Glutamatergic neuron (in vitro differentiated cells): ENCODE results near the gene NKAPL. TPM values are rescaled to one million over a fixed set of nuclear protein-coding genes. Genes with fewer than 3 reads are reported as not detected.
"Not testable (repeated sequence)": the region's sequence is repeated elsewhere in the genome, so short reads cannot be mapped to it uniquely, and the experiment has no call there.

ENCODE experiments used
- DNase-seq: peaks from one replicate; pipeline ENCODE4 v3.0.0; 2022
- H3K27ac Mint-ChIP-seq: one replicate; pipeline ENCODE4 v1.8.0; 2020; ENCODE audit warnings: mild to moderate bottlenecking, mixed read lengths, inconsistent platforms; ENCODE audit not compliant: unreplicated experiment
- H3K27me3 Mint-ChIP-seq: one replicate; pipeline ENCODE4 v1.8.0; 2020; ENCODE audit warnings: mild to moderate bottlenecking, moderate library complexity, mixed read lengths, inconsistent platforms; ENCODE audit not compliant: unreplicated experiment
- H3K36me3 Mint-ChIP-seq: one replicate; pipeline ENCODE4 v1.8.0; 2020; ENCODE audit warnings: mild to moderate bottlenecking, mixed read lengths, inconsistent platforms; ENCODE audit not compliant: unreplicated experiment
- H3K4me1 Mint-ChIP-seq: one replicate; pipeline ENCODE4 v1.8.0; 2020; ENCODE audit warnings: mild to moderate bottlenecking, low read depth, mixed read lengths, inconsistent platforms; ENCODE audit not compliant: unreplicated experiment
- H3K4me3 Mint-ChIP-seq: one replicate; pipeline ENCODE4 v1.8.0; 2020; ENCODE audit warnings: mild to moderate bottlenecking, mixed read lengths, inconsistent platforms; ENCODE audit not compliant: unreplicated experiment
- H3K9me3 Mint-ChIP-seq: one replicate; pipeline ENCODE4 v1.8.0; 2020; ENCODE audit warnings: mild to moderate bottlenecking, moderate library complexity, mixed read lengths, inconsistent platforms; ENCODE audit not compliant: unreplicated experiment
- CTCF ChIP-seq: fragments of 200-600 bp; sonication (generic); IDR thresholded peaks from one replicate; pipeline ENCODE4 v1.5.0; 2021; ENCODE audit not compliant: partially characterized antibody, unreplicated experiment
- total RNA-seq: library from RNA; stranded (reverse); fragmentation: NEBNext Ultra II Directional; extraction: Animal tissue kit (Norgen Biotek cat#: 25700); gene quantifications from one replicate; pipeline ENCODE4 v1.2.1, GENCODE V29; 2021; ENCODE audit not compliant: unreplicated experiment

Gene NKAPL
- total RNA-seq, 1 donor from 2014 or later, result 0.69 TPM

DNA sequence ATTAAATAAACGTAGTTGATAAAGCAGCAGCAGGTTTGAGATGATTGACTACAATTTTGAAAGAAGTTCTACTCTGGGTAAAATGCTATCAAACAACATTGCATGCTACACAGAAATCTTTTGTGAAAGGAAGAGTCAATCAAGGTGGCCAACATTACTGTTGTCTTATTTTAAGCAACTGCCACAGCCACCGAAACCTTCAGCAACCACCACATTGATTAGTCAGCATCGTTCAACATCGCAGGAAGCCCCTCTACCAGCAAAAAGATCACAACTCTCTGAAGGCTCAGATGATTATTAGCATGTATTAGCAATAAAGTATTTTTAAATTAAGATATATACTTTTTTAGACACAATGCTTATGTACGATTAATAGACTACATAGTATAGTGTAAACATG is 36.2 kb downstream of the NKAPL start:
- Mint-ChIP-seq H3K27me3 (peaks cover 2% of the 10 kb centered on the region), H3K9me3 (peaks cover 2% of the 10 kb centered on the region), H3K27ac (no peak overlapping the region), H3K4me1 (no peaks in the 10 kb centered on the region), H3K36me3 (peaks cover 33% of the 10 kb centered on the region), H3K4me3 (no peak overlapping the region)
- no peak for DNase-seq
- no peak for TF ChIP-seq CTCF

- Mint-ChIP-seq H3K4me1 (no peaks in the 10 kb centered on the region), H3K9me3 (peaks cover 2% of the 10 kb centered on the region), H3K36me3 (peaks cover 21% of the 10 kb centered on the region), H3K4me3 (no peak overlapping the region), H3K27ac (no peak overlapping the region), H3K27me3 (peaks cover 2% of the 10 kb centered on the region)
- no peak for TF ChIP-seq CTCF
- no peak for DNase-seq
Measured at GRCh38 chr6:28296520-28297060, 37.5 kb downstream of the NKAPL start.

- Mint-ChIP-seq H3K4me1 (no peaks in the 10 kb centered on the region), H3K27ac (no peak overlapping the region), H3K36me3 (peaks cover 7% of the 10 kb centered on the region), H3K9me3 (peaks cover 2% of the 10 kb centered on the region), H3K27me3 (peaks cover 2% of the 10 kb centered on the region), H3K4me3 (no peak overlapping the region)
- TF ChIP-seq CTCF, result no peak
- no peak for DNase-seq
Measured at GRCh38 chr6:28303570-28303969, 44.5 kb downstream of the NKAPL start.

GRCh38 chr6:28306363-28306762 is 47.3 kb downstream of the NKAPL start:
- DNase-seq, H3K4me1 Mint-ChIP-seq, H3K36me3 Mint-ChIP-seq, H3K27ac Mint-ChIP-seq, H3K27me3 Mint-ChIP-seq, H3K4me3 Mint-ChIP-seq, H3K9me3 Mint-ChIP-seq: not testable (repeated sequence)

Other genes starting within 250 kb of the NKAPL start
- gene ZNF165, start 178.7 kb upstream of the NKAPL start, total RNA-seq, result 0.47 TPM
- gene ZSCAN16, start 134.7 kb upstream of the NKAPL start, total RNA-seq, result 20.0 TPM
- gene ZKSCAN8, start 117.4 kb upstream of the NKAPL start, total RNA-seq, result 37.4 TPM
- gene ZSCAN9, start 34.0 kb upstream of the NKAPL start, total RNA-seq, result 54.0 TPM
- 7.7 TPM for gene ZKSCAN4, start 7.0 kb upstream of the NKAPL start, total RNA-seq
- 24.8 TPM for gene ZSCAN26, start 7.8 kb downstream of the NKAPL start, total RNA-seq
- 18.1 TPM for gene PGBD1, start 22.3 kb downstream of the NKAPL start, total RNA-seq
- 6.9 TPM for gene ZSCAN31, start 76.9 kb downstream of the NKAPL start, total RNA-seq
- 16.0 TPM for gene ZKSCAN3, start 90.7 kb downstream of the NKAPL start, total RNA-seq
- 16.7 TPM for gene ZSCAN12, start 140.4 kb downstream of the NKAPL start, total RNA-seq
- 18.2 TPM for gene ZSCAN23, start 184.2 kb downstream of the NKAPL start, total RNA-seq